H54 (cell line): ENCODE results near the gene ARHGAP15.

Source experiments
- DNase-seq: peaks from one replicate; pipeline ENCODE4 v3.0.0; 2011; ENCODE audit warnings: low spot score, mixed read lengths; ENCODE audit not compliant: insufficient read length
- FAIRE-seq: peaks from 3 replicates; lab custom pipeline; 2011; peaks lifted over from hg19 to GRCh38; lab: Jason Lieb, UNC
- POLR2A ChIP-seq: IDR thresholded peaks from 2 replicates; pipeline ENCODE4 v1.6.1; 2011; ENCODE audit warnings: low read depth, mild to moderate bottlenecking, low read length

The ARHGAP15 gene

DNA sequence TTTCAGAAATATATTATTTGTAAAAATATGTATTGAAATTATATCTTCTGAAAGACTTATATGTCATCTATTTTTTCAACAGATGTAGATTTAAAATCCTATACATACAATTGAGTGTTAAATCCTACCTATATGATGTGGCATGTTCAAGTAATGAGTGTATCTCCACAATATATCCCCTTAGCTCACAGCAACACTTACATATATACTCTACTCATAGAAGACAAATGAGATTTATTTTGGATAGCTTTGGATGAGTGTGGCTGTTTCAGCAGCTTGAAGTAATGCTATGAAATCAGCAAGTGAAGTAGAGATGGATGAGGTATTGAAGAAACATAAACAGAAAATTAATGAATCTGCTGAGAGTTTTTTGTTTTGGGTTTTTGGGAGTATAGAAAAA is 263.1 kb downstream of the ARHGAP15 start:
- no peak for FAIRE-seq
- no peak for TF ChIP-seq POLR2A
- DNase-seq = no peak

DNA sequence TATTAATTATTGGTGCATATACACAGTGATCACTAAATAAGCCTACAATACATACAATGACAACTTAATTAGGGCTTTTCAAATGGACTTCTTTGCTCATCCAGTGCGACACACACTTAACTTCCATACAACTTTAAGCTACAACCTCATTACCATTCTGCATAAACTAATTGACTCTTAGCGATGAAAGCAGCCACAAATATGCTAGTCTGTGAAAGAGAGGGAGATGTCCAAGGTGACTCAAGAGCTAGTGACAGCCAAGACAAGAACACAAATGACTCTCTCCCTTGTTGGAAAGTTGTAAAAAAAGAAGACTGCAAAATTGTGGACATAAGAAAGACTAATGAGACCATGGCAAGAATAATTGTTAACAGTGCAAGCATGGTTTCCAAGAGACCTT is 264.8 kb downstream of the ARHGAP15 start:
- FAIRE-seq = no peak
- no peak for DNase-seq
- no peak for TF ChIP-seq POLR2A

DNA sequence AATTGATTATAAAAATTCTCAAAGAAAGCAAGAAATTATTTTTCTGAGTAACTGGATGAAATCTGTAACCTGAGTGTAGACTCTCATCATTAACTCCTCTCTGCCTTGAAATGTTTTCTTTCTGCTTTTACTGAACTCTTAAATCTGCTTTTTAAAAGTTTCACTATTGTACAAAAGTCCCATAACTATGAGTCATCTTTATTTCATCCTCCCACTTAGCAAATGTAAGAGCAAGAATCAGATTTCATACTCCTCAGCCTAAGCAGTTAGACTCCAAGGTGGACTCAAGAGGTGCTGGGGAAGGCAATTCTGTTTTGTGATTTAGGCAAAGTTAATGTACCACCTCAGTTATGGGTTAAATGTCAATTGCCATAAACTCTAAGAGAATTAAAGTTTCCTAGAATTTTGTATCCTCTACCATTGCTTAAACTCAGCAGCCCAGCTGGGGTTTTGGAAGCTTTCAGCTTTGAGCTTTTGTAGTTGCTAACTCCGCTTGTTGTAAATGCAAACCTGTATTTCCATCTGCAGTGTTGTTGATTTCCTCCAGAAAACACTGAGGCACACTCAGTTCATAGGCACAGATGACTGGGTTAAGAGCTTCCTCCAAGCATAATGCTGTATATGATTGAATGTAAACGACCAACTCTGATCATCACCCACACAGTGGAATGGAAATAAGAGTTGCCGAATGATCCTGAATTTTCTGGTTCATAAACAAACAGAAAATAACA is 268.8 kb downstream of the ARHGAP15 start:
- DNase-seq (no peak), FAIRE-seq (peak; percentile 91)
- no peak for TF ChIP-seq POLR2A

DNA sequence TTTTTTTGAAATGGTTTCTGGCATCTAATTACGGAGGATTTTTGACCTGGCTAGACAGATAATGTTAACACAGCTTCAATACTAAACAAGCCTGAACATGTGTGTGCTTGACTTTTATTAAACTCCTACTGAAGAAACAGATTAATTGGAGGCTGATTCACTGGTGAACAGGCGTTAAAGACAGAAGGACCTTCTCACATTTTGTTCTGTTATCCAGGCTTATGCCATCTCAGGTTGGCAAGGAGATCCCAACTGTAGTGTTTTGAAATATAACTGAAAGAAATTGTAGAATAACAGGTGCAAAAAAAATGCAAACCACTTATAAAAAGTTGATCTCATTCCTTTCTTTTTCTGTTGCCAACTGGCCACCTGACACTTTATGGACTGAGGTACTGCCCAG is 269.6 kb downstream of the ARHGAP15 start:
- peak; percentile 11 for FAIRE-seq
- no peak for TF ChIP-seq POLR2A
- DNase-seq = no peak

DNA sequence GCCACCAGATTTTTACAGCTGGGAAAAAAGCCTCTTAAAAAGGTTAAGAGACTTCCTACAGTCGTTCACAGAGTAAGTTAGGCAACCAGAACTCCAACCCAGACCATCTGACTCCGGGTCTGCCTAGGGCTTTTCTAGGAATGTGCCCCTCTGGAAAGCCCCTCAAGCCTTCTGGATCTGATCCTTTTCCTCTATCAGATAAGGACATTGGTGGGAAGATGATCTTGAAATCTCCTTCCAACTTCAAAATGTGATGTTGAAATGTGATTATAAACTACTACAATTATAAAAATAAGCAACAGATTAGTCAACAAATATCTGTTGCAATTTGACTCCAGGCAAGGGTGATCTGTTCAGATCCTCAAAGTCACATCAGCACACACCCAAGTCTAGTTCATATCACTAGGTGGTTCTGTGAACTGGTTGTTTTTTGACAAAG is 270.4 kb downstream of the ARHGAP15 start:
- TF ChIP-seq POLR2A = no peak
- no peak for FAIRE-seq
- DNase-seq = no peak

DNA sequence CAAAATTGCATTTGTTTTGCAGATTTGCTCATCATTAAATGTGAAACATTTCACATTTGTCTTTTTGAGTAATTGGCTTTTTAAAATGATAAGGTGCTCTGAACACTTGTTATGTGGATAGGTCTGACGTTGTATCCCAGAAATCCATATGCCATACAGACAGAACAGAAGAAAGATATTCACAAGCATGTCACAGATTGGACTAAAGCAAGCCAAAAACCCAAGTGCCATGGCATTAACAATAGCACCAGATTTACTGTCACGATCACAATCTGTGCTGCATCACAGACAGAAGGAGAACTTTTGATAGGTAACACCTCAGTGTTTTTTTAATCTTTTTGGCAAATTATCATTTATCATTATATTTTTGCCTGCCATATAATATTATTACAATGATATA is 272.6 kb downstream of the ARHGAP15 start:
- no peak for FAIRE-seq
- no peak for DNase-seq
- TF ChIP-seq POLR2A = no peak

DNA sequence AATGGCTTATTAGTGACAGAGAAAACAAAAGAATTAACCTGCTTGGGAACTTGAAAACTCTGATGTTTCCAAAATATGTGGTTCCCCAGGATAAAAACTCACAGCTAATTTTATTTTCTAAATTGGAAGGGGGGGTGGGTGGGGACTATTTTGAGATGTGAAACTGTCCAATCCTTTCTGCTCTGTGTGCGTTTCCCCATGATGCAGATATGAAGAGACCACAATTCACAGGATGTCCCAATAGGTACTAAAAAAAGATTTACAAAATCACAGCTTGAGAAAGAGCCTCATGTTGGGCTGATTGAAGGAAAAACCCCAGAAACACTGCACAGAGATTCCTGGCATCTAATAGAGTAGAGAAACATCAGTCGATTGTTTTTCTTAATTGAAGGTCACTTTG is 273.2 kb downstream of the ARHGAP15 start:
- no peak for TF ChIP-seq POLR2A
- FAIRE-seq (no peak), DNase-seq (no peak)

DNA sequence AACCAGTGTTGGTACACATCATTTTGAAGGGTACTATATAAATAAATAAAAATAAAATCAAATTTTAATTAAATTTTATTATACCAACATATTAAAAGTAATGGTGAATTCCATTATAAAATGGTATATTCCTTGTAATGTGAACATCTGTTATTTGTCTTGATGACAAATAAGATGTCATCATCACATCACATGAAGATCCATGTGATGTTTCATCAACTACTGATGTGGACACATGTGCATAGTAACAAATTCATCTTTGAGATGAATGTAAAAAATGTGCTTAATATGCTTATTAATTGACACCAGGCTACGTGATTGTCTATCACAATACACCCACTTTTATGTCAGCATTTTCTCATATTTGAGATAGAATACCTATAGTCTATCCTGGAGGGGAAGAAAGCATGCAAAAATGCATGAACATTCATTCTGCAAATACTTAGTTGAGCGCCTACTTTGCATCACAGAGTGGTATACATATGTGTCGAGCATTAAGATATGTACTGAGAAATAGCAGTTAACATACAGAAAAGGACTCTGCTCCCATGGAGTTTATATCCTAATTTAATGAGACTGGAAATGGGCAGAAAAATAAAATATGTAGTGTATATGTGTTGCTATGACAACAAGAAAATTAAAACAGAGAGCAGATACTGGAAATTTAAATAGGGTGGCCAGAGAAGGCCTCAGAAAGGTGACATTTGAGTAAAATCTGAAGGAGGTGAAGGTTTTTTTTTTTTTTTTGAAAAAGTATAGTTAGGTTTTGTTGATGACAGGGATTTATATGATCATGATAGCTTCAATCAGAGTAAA is 281.1 kb downstream of the ARHGAP15 start:
- FAIRE-seq = no peak
- no peak for DNase-seq
- TF ChIP-seq POLR2A = no peak

DNA sequence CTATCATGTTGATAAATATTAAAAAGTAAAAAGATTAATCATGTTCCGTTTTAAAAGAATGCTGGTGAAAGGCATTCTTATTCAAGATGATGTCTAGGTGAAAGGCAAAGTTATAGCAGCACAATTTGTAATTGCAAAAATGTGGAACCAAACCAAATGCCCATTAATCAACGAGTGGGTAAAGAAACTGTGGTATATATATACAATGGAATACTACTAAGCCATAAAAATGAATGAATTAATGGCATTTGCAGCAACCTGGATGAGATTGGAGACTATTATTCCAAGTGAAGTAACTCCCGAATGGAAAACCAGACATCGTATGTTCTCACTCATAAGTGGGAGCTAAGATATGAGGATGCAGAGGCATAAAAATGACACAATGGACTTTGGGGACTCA is 286.4 kb downstream of the ARHGAP15 start:
- no peak for FAIRE-seq
- no peak for TF ChIP-seq POLR2A
- no peak for DNase-seq

DNA sequence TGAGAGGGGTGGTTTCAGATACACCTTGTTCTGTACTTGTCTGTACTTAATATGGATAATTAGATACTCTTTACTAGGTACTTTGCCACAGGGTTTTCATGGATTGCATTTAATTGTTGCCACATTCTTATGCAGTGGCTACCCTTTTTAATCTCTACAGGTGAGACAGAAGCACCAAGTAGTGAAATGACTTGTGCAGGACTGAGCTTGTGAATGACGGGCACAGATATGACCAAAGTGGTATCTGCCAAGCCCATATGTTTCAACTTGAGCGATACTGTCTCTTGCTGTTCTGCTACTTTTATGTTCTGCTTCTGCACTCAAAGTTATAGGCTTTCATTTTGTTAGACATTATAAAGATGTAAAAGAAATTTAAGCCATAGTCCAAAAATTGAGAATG is 288.2 kb downstream of the ARHGAP15 start:
- DNase-seq = no peak
- TF ChIP-seq POLR2A = no peak
- no peak for FAIRE-seq

DNA sequence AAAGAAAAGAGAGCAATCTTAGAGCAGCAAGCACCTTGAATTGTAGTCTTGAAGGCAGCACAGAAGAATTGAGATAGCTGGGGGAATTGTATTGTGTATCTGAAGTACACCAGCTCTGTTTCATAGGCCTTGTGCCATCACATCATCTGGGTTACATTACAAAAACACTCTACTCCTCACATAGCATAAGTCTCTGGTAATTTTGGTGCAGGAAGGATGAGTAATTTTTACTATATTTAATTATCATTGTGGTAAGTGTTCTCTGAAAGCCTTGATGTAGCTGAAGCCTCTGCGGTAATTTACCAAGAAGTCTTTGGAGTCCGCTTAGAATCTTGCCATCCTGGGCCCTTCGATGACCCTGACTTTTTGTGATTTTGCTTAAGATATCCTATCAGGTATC is 291.1 kb downstream of the ARHGAP15 start:
- no peak for TF ChIP-seq POLR2A
- no peak for DNase-seq
- no peak for FAIRE-seq

DNA sequence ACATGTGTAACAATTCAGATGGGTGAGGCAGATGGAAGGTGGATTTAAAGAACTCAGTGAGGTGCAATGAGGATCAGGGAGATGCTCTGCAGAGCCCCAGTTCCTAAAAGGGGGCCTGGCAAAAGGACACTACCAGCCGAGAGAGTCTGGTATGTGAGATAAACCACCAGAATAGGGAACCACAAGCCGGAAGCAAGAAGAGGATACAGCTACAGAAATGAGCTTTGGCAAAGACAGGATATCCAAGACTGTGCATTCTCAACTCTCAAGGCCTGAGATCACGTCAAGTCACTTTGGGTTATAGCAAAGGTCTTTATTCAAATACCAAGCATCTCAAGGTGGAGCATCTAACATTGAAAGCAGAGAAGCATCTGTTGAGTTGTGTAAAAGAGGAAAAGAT is 293.5 kb downstream of the ARHGAP15 start:
- DNase-seq (no peak), FAIRE-seq (no peak)
- no peak for TF ChIP-seq POLR2A

DNA sequence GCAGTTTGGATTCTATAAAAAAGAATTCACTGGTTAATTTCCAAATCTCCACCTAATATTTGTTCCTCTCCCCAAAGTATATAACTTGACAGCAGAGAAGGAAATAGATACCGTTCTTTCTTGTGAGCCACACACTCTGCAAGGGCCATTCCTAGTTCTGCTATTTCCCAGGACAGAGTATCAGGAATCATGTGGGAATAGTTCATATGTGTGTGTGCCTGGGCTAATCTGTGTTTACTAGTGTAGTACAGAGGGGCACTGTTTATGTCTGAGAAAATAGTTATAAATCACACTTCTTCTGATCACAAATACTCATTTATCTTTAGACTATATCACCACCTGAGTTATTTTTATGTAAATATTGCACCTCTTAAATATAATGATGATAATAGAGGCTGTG is 296.7 kb downstream of the ARHGAP15 start:
- FAIRE-seq = peak; percentile 55
- DNase-seq = no peak
- no peak for TF ChIP-seq POLR2A

DNA sequence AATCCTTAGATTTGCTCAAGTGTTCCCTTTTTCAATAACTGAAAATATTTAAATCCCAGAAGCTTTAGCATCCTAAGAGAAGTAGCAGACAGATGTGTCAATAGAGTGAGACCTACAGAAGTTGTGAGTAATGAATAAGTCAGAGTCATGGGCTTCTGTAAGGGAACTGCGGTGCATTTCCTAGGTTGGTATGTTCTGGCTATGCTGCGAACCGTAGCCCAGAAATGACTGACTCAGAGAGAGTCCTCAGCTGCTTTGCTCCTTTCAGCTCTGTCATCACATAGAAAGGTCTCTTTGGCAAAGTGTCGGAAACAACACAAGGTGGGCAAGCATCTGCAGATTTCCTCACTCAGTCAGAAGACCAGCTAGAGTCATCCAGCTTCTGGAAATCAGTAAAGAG is 297.1 kb downstream of the ARHGAP15 start:
- peak; percentile 15 for DNase-seq
- FAIRE-seq = peak; percentile 97
- TF ChIP-seq POLR2A = no peak

DNA sequence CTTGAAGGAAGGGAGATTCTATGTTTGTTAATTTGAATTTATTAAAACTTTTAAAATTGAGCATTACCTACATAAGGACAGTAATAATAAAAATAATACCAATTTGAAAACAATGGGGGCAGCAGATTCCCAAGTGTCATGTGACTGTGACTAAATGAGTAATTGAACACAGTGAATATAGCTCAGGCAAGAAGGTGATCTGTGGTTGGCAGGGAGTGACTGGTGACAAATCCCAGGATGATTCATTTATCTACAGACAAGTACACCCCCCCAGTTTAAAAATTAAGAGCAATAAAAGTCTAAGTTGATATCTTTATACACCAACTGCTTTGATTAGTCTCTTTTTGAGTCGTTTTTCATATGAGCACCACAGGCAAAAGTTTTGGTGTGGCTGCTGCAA is 299.5 kb downstream of the ARHGAP15 start:
- FAIRE-seq (peak; percentile 53), DNase-seq (no peak)
- TF ChIP-seq POLR2A = no peak
